PC-9 (cell line): ENCODE measurements around the gene PAIP1. TPM values are rescaled to one million over a fixed set of nuclear protein-coding genes. Genes with fewer than 3 reads are reported as not detected.

Source experiments
- BruUV-seq: library from RNA; stranded (reverse); fragments of 400-500 nt; replicated peaks from 2 replicates; lab custom pipeline; 2021; lab: Mats Ljungman, UMichigan
- CTCF ChIA-PET: fragments of 300-600 bp; sonication (Branson Sonifier 250); formaldehyde crosslinking; loops from one replicate; lab custom pipeline; 2022; ENCODE audit warnings: antibody characterized with exemption; lab: Charles Lee
- POLR2A ChIA-PET: fragments of 300-600 bp; sonication (Branson Sonifier 250); formaldehyde crosslinking; loops from one replicate; lab custom pipeline; 2022; ENCODE audit warnings: antibody characterized with exemption; ENCODE audit not compliant: unreplicated experiment; lab: Charles Lee
- DNase-seq, 2 experiments: peaks; one replicate each; pipeline versions ENCODE4 v3.0.0 to v3.0.0-alpha.2; 2015 to 2022; ENCODE audit warnings: mixed read lengths in 1 of 2
- H2AFZ ChIP-seq: fragments of 200-600 bp; sonication (generic); 2 replicates; pipeline ENCODE4 v1.8.1; 2017; ENCODE audit warnings: antibody characterized with exemption
- H3F3A ChIP-seq: fragments of 200-600 bp; sonication (generic); 2 replicates; pipeline ENCODE4 v1.8.1; 2017; ENCODE audit warnings: antibody characterized with exemption, mild to moderate bottlenecking, low read depth; ENCODE audit not compliant: insufficient read depth
- H3K27ac ChIP-seq: fragments of 200-600 bp; sonication (generic); 2 replicates; pipeline ENCODE4 v1.6.1; 2016; ENCODE audit warnings: mixed run types
- H3K27me3 ChIP-seq: fragments of 200-600 bp; sonication (generic); 2 replicates; pipeline ENCODE4 v1.6.1; 2016; ENCODE audit warnings: low read depth, mixed run types; ENCODE audit not compliant: insufficient read depth
- H3K36me3 ChIP-seq: fragments of 200-600 bp; sonication (generic); 2 replicates; pipeline ENCODE4 v1.6.1; 2016; ENCODE audit warnings: low read depth, mixed run types
- H3K4me1 ChIP-seq: fragments of 200-600 bp; sonication (generic); replicated peaks from 2 replicates; pipeline ENCODE4 v1.6.1; 2016; ENCODE audit warnings: mixed run types; ENCODE audit not compliant: insufficient read depth
- H3K4me2 ChIP-seq: fragments of 200-600 bp; sonication (generic); 2 replicates; pipeline ENCODE4 v1.6.1; 2017; ENCODE audit warnings: mixed run types
- H3K4me3 ChIP-seq: fragments of 200-600 bp; sonication (generic); 2 replicates; pipeline ENCODE4 v1.6.1; 2016; ENCODE audit warnings: mixed run types
- H3K79me2 ChIP-seq: fragments of 200-600 bp; sonication (generic); 2 replicates; pipeline ENCODE4 v1.6.1; 2017; ENCODE audit warnings: low read depth, mixed run types
- H3K9me2 ChIP-seq: fragments of 200-600 bp; sonication (generic); 2 replicates; pipeline ENCODE4 v1.8.1; 2017; ENCODE audit warnings: mild to moderate bottlenecking; ENCODE audit not compliant: insufficient read depth
- H3K9me3 ChIP-seq: fragments of 200-600 bp; sonication (generic); 2 replicates; pipeline ENCODE4 v1.8.1; 2016; ENCODE audit warnings: low read depth; ENCODE audit not compliant: insufficient read depth
- H4K20me1 ChIP-seq: fragments of 200-600 bp; sonication (generic); 2 replicates; pipeline ENCODE4 v1.8.1; 2017; ENCODE audit not compliant: insufficient read depth
- EZH2 ChIP-seq: fragments of 200-600 bp; sonication (generic); IDR thresholded peaks from 2 replicates; pipeline ENCODE4 v1.8.0; 2017; ENCODE audit warnings: antibody characterized with exemption, low read depth
- intact Hi-C: fragments of 100-400 bp; cut with micrococcal nuclease; formaldehyde crosslinking; loops from one replicate; pipeline ENCODE4 v1.10.0; 2022; ENCODE audit not compliant: unreplicated experiment
- total RNA-seq: library from RNA; stranded (reverse); gene quantifications from 2 replicates; pipeline ENCODE4 v1.2.3, GENCODE V29; 2021
- TF ChIP-seq, protein P1 (sequence below): fragments of 200-600 bp; sonication (generic); conservative IDR thresholded peaks from 2 replicates; pipeline ENCODE4 v1.6.1; 2017; ENCODE audit warnings: mixed run types, antibody characterized with exemption, mild to moderate bottlenecking, moderate library complexity

PAIP1 gene
- total RNA-seq, 1 experiment from 2014 or later, result 191 TPM

DNA sequence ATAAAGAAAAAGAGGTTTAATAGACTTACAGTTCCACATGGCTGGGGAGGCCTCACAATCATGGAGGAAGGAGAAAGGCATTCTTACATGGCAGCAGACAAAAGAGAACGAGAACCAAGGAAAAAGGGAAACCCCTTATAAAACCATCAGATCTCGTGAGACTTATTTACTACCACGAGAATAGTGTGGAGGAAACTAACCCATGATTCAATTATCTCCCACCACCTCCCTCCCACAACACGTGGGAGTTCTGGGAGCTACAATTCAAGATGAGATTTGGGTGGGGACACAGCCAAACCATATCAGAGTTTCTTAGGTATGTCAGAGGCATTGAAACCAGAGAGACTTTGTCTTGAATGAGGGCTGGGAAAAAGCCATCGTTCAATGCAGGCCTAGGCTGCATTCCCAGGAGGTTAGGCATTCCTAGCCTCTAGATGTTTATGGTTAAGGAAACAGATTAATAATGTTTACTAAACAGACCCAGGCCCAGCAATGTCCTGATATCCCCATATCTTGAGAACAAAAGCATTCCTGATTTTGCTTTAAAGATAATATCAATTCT is 7.5 kb upstream of the PAIP1 start:
- H2AFZ ChIP-seq, result no peak overlapping the region
- H3K36me3 ChIP-seq, result no peaks in the 10 kb centered on the region
- H3K9me3 ChIP-seq, result no peaks in the 10 kb centered on the region
- H4K20me1 ChIP-seq, result no peaks in the 10 kb centered on the region
- no TSS peak for BruUV-seq
- TF ChIP-seq EZH2, result no peak
- TF ChIP-seq, protein P1, sequence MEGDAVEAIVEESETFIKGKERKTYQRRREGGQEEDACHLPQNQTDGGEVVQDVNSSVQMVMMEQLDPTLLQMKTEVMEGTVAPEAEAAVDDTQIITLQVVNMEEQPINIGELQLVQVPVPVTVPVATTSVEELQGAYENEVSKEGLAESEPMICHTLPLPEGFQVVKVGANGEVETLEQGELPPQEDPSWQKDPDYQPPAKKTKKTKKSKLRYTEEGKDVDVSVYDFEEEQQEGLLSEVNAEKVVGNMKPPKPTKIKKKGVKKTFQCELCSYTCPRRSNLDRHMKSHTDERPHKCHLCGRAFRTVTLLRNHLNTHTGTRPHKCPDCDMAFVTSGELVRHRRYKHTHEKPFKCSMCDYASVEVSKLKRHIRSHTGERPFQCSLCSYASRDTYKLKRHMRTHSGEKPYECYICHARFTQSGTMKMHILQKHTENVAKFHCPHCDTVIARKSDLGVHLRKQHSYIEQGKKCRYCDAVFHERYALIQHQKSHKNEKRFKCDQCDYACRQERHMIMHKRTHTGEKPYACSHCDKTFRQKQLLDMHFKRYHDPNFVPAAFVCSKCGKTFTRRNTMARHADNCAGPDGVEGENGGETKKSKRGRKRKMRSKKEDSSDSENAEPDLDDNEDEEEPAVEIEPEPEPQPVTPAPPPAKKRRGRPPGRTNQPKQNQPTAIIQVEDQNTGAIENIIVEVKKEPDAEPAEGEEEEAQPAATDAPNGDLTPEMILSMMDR, result no peak
- no peaks in the 10 kb centered on the region for H3K79me2 ChIP-seq
- no peaks in the 10 kb centered on the region for H3F3A ChIP-seq
- no peak overlapping the region for H3K4me3 ChIP-seq
- no peaks in the 10 kb centered on the region for H3K4me1 ChIP-seq
- H3K27me3 ChIP-seq, result no peaks in the 10 kb centered on the region
- ChIA-PET CTCF (no interaction called here), POLR2A (no interaction called here)
- no peak overlapping the region for H3K4me2 ChIP-seq
- intact Hi-C loops, result no loop called here
- no peaks in the 10 kb centered on the region for H3K9me2 ChIP-seq
- DNase-seq, result no peak
- H3K27ac ChIP-seq, result no peak overlapping the region

DNA sequence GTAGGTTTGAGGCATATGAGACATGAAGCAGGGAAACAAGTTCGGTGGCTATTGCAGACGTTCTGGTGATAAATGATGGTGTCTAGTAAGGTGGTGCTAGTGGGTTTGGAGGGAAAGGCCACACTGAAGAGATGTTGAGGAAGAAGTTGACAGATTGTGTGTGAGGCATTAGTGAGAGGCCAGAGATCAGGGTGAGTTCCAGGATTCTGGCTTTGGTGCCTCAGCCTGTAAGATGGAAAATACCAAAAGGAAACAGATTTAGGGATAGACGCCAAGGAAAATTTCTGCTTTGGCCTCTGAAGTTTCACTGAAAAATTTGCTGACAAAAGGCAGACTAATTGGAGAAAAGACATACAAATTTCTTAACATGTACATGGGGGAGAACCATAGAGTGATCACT is 6.4 kb upstream of the PAIP1 start:
- DNase-seq, result no peak
- Histone ChIP-seq H3F3A (peaks cover 3% of the 10 kb centered on the region; the same call in 1 of the 2 replicates), H3K4me2 (no peak overlapping the region), H2AFZ (no peak overlapping the region), H3K9me3 (no peaks in the 10 kb centered on the region), H3K4me3 (no peak overlapping the region), H3K27ac (no peak overlapping the region), H4K20me1 (no peaks in the 10 kb centered on the region), H3K79me2 (no peaks in the 10 kb centered on the region), H3K27me3 (no peaks in the 10 kb centered on the region), H3K36me3 (no peaks in the 10 kb centered on the region), H3K4me1 (0 out of 2 replicates have a peak, but pooled peaks cover 2% of the 10 kb centered on the region), H3K9me2 (no peaks in the 10 kb centered on the region)
- ChIA-PET CTCF (no interaction called here), POLR2A (no interaction called here)
- TF ChIP-seq, protein P1, result no peak
- no peak for TF ChIP-seq EZH2
- intact Hi-C loops, result no loop called here
- BruUV-seq, result no TSS peak

DNA sequence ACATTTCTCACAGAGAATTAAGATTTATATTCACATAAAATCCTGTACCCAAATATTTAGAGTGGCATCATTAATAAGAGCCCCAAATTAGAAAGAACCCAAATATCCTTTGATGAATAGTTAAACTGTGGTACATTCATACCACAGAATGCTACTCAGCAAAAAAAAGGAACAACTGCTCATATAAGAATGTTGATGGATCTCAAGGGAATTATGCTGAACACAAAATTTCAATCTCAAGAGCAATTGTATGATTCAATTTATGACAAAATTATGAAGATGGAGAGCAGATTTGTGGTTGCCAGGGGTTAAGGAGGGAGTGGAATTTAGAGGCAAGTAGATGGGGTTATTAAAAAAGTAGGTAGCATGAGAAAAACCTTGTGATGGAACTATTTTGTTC is 4.5 kb upstream of the PAIP1 start:
- Histone ChIP-seq H2AFZ (no peak overlapping the region), H3K27ac (no peak overlapping the region), H4K20me1 (no peaks in the 10 kb centered on the region), H3K4me3 (no peak overlapping the region), H3K4me1 (peaks cover 8% of the 10 kb centered on the region; the same call in 1 of the 2 replicates), H3K27me3 (no peaks in the 10 kb centered on the region), H3K79me2 (peaks cover under 1% of the 10 kb centered on the region; the same call in 1 of the 2 replicates), H3K9me3 (no peaks in the 10 kb centered on the region), H3F3A (peaks cover 14% of the 10 kb centered on the region; the same call in 1 of the 2 replicates), H3K4me2 (no peak overlapping the region), H3K36me3 (no peaks in the 10 kb centered on the region), H3K9me2 (no peaks in the 10 kb centered on the region)
- BruUV-seq, result no TSS peak
- no peak for DNase-seq
- ChIA-PET CTCF (no interaction called here), POLR2A (interaction anchor here (0.7 kb wide), 1 partner anchor 91 kb away, joined by 5 read pairs; no protein-coding TSS in a partner anchor)
- intact Hi-C loops, result no loop called here
- TF ChIP-seq, protein P1, result no peak
- no peak for TF ChIP-seq EZH2
